Activated naive CD8-positive, alpha-beta T cell (primary cell): ENCODE data around the gene PLCH2.

Experiments
- H3K27ac Mint-ChIP-seq: one replicate; pipeline ENCODE4 v1.8.0; 2021; ENCODE audit warnings: mixed read lengths
- H3K27me3 Mint-ChIP-seq: one replicate; pipeline ENCODE4 v1.8.0; 2021; ENCODE audit warnings: mixed read lengths
- H3K36me3 Mint-ChIP-seq: one replicate; pipeline ENCODE4 v1.8.0; 2021; ENCODE audit warnings: mixed read lengths
- H3K4me1 Mint-ChIP-seq: one replicate; pipeline ENCODE4 v1.8.0; 2021; ENCODE audit warnings: low read depth, mixed read lengths
- H3K4me3 Mint-ChIP-seq: one replicate; pipeline ENCODE4 v1.8.0; 2021; ENCODE audit warnings: mild to moderate bottlenecking, mixed read lengths
- H3K9me3 Mint-ChIP-seq: one replicate; pipeline ENCODE4 v1.8.0; 2021; ENCODE audit warnings: low read depth, mixed read lengths

The PLCH2 gene, protein sequence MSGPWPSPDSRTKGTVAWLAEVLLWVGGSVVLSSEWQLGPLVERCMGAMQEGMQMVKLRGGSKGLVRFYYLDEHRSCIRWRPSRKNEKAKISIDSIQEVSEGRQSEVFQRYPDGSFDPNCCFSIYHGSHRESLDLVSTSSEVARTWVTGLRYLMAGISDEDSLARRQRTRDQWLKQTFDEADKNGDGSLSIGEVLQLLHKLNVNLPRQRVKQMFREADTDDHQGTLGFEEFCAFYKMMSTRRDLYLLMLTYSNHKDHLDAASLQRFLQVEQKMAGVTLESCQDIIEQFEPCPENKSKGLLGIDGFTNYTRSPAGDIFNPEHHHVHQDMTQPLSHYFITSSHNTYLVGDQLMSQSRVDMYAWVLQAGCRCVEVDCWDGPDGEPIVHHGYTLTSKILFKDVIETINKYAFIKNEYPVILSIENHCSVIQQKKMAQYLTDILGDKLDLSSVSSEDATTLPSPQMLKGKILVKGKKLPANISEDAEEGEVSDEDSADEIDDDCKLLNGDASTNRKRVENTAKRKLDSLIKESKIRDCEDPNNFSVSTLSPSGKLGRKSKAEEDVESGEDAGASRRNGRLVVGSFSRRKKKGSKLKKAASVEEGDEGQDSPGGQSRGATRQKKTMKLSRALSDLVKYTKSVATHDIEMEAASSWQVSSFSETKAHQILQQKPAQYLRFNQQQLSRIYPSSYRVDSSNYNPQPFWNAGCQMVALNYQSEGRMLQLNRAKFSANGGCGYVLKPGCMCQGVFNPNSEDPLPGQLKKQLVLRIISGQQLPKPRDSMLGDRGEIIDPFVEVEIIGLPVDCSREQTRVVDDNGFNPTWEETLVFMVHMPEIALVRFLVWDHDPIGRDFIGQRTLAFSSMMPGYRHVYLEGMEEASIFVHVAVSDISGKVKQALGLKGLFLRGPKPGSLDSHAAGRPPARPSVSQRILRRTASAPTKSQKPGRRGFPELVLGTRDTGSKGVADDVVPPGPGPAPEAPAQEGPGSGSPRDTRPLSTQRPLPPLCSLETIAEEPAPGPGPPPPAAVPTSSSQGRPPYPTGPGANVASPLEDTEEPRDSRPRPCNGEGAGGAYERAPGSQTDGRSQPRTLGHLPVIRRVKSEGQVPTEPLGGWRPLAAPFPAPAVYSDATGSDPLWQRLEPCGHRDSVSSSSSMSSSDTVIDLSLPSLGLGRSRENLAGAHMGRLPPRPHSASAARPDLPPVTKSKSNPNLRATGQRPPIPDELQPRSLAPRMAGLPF (N-terminal part only)

DNA sequence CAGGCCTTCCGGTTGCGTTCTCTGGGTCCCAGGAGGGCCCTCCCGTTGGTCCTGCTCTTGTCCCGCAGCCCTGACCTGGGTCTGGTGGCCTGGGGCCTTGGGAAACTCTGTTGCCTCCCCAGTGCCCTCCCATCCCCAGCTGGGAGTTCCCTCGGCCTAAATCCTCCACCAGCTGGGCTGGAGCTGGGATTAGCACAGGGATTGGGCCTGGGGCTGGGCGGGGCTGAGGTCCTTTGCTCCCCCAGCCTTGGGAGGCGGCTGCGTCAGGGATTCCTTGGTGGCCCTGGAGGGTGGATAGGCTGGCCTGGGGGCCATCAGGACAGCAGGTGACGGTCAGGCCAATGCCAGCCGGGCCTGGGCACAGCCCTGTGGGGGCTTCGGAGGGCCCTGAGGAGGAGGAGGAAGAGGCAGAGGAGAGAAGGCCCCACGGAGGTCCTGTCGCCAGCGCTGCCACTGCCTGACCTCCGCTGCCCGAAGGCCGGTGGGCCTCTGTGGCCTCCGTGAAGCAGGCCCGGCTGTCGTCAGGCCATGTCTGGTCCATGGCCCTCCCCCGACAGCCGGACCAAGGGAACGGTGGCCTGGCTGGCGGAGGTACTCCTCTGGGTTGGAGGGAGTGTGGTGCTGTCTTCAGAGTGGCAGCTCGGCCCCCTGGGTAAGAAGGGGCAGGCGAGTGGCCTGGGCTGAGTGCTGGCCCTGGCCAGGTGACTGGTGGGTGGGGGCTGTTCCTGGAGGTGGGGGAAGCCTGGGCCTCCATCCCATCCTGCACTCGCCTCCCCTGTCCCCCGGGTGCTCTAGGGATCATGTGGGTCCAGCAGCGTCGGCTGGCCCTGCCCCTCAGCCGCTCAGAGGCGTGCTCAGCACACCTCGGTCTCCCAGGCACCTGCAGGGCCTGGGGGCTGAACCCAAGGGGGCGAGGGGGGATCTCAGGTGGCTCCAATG lies at the start of gene PLCH2:
Gene PLCH2, plus strand, starts transcription at position 229 of the 939 bp plus-strand sequence. Its CDS starts 300 bp downstream, at position 529.
- no peak within 1 kb of the TSS for H3K27ac Mint-ChIP-seq
- no peaks in the 10 kb centered on the region for H3K27me3 Mint-ChIP-seq
- no peak within 1 kb of the TSS for H3K4me3 Mint-ChIP-seq
- H3K36me3 Mint-ChIP-seq: no peaks in the 10 kb centered on the region
- H3K9me3 Mint-ChIP-seq: no peaks in the 10 kb centered on the region
- H3K4me1 Mint-ChIP-seq: no peaks in the 10 kb centered on the region

DNA sequence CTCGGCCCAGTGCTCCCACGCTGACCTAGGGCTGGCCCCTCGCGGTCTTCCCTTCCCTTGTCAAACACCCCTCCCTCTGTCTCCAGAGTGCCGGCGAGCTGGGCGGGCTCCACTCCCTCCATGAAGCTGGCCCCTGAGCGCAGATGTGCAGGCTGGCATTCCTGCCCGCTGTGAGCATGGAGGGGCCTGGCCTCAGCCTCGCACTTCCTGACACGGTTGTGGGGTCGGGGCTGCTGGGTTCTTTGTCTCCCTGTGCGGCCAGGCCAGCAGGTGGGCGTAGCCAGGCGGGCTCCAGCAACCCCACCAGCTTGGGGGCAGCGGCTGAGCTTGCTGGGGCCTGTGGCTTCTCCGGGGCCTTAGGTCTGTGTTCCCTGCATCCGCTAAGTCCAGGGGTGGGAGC lies 49.5 kb upstream of the PLCH2 start:
- Mint-ChIP-seq H3K27me3 (no peaks in the 10 kb centered on the region), H3K4me3 (no peak overlapping the region), H3K4me1 (no peaks in the 10 kb centered on the region), H3K36me3 (peaks cover 2% of the 10 kb centered on the region), H3K9me3 (no peaks in the 10 kb centered on the region), H3K27ac (no peak overlapping the region)

DNA sequence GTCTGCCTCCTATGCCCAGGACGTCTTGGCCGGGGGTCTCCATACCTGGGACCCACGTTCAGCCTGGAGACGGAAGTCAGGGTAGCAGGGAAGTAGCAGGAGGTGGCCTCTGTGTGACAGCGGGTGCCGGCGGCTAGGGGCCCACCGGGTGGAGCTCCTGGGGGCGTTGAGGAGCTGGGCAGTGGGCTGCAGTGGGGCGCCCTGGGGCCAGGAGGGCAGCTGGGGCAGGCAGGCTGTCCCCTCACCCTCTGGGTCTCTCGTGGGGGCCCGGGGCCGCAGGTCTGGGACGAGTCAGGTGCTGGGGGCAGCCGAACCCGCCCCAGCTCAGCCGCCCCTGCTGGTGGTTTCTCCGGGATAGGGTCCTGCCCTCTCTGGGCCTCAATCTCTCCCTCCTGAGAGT lies 49.0 kb upstream of the PLCH2 start:
- Mint-ChIP-seq H3K27ac (no peak overlapping the region), H3K9me3 (no peaks in the 10 kb centered on the region), H3K27me3 (no peaks in the 10 kb centered on the region), H3K4me3 (no peak overlapping the region), H3K36me3 (peaks cover 2% of the 10 kb centered on the region), H3K4me1 (no peaks in the 10 kb centered on the region)

DNA sequence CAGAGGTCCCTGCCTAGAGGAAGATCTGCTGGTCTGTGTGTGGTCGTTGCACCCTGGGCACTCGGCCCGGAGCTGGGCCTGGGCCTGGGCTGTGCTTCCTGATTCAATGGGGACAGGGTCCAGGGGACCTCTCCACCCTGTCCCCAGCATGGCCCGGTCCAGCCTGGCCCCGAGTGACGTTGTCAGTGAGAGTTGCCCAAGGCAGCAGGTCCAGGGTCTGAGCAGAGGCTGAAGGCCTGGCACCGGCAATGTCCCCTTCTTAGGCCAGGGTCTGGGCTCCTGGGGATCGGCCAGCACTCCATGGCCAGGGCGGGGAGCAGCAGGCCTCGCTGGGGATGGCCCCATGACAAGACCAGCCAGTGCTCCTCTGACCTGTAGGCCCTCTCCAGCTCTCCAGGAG lies 48.1 kb upstream of the PLCH2 start:
- Mint-ChIP-seq H3K4me3 (no peak overlapping the region), H3K27ac (no peak overlapping the region), H3K27me3 (no peaks in the 10 kb centered on the region), H3K9me3 (no peaks in the 10 kb centered on the region), H3K4me1 (no peaks in the 10 kb centered on the region), H3K36me3 (no peaks in the 10 kb centered on the region)

DNA sequence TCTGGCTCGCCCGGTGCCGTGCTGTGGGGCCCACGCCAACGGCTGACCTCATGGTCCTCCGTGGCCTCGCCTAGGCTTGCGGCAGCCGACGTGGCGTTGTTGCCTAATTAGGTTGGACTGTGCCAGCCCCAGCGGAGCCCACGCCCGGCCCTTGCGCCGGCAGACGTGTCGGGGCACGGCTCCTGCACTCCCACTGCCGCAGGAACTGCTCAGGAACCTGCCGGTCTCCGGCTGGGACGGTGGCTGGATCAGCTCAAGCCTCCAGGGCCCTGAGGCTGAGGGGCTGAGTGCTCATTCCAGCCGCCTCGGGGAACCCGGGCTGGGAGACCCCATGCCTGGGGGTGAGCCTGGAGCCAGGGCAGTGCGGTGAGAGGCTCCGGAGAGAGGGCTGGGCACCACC lies 47.6 kb upstream of the PLCH2 start:
- H3K4me1 Mint-ChIP-seq: no peaks in the 10 kb centered on the region
- no peak overlapping the region for H3K27ac Mint-ChIP-seq
- no peaks in the 10 kb centered on the region for H3K9me3 Mint-ChIP-seq
- no peaks in the 10 kb centered on the region for H3K36me3 Mint-ChIP-seq
- H3K27me3 Mint-ChIP-seq: no peaks in the 10 kb centered on the region
- H3K4me3 Mint-ChIP-seq: no peak overlapping the region

DNA sequence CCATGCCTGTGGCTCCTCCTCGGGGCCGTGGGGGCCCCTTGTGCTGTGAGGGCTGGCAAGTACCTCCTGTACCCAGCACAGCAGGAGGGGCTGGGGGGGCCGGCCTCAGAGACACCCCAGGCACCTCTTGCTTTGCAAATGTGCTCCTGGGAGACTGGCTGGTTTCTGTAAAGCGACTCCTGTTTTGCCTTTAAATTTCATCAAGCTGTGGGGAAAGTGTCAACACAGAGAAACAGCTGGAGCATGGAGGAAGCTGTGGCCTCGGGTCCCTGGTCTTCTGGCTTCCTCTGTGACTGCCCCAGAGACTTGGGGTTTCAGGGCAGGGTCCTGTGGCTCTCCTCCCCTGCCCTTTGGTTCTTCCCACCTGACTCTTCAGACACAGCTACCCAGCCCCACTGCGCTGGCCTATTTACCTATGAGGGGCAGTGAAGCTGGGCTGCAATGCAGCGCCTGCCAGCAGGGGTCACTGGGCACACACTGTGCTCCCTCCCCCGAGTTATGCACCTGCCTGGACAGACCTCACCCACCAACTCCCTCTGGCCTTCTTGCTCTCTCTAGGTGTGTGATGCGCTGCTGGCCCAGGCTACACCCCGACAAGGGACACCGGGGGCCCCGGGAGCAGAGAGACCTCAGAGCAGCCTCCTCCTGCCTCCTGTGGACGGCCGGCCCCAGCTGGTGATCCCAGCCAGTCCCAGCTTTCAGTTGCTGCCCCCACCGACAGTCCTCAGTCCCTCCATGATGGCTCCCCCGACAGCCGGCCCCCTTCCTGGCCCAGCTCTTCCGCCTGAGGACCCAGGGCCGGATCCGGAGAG lies 46.1 kb upstream of the PLCH2 start:
- Mint-ChIP-seq H3K9me3 (no peaks in the 10 kb centered on the region), H3K4me3 (no peak overlapping the region), H3K4me1 (no peaks in the 10 kb centered on the region), H3K27me3 (no peaks in the 10 kb centered on the region), H3K27ac (no peak overlapping the region), H3K36me3 (no peaks in the 10 kb centered on the region)

DNA sequence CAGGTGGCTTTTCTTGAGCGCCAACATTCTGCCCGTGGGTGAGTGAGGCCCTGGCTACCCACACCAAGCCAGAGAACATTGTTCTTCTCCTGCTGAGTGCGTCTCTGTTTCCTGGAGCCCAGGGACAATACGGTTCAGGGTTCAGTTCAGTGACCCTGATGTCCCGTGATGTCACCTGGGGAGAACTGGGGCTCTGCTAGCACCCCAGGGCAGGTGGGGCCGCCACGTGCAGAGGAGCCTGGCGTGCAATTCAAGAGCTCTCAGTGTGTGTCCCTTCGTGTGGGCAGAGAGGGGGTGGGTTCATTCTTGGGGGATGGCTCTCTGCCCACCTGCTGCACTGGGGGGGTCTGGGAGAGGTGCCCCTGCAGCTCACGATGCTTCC lies 45.5 kb upstream of the PLCH2 start:
- H3K9me3 Mint-ChIP-seq: no peaks in the 10 kb centered on the region
- no peaks in the 10 kb centered on the region for H3K27me3 Mint-ChIP-seq
- H3K4me3 Mint-ChIP-seq: no peak overlapping the region

DNA sequence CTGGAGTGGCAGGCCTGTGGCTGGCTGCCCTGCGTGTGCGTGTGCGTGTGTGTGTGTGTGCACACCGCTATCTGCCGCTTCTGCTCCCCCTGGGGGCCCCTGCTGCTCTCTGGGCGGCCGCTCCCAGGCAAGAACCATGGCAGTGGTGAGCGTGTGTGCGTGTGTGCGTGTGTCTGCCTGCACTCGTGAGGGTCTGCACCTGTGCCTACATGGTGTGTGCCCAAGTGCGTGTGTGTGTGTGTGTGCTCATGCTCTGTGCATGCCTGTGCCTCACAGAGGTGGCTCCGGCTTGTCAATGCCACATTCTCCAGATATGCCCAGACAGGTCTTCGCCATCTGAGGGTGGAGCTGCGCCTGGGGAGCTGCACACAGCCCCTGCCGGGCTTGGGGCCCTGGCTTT lies 45.0 kb upstream of the PLCH2 start:
- H3K27ac Mint-ChIP-seq: no peak overlapping the region
- H3K27me3 Mint-ChIP-seq: no peaks in the 10 kb centered on the region
- no peak overlapping the region for H3K4me3 Mint-ChIP-seq

More for the DNA sequence above, 45.5 kb upstream of the PLCH2 start:
- Mint-ChIP-seq H3K36me3 (no peaks in the 10 kb centered on the region), H3K27ac (no peak overlapping the region), H3K4me1 (no peaks in the 10 kb centered on the region)

DNA sequence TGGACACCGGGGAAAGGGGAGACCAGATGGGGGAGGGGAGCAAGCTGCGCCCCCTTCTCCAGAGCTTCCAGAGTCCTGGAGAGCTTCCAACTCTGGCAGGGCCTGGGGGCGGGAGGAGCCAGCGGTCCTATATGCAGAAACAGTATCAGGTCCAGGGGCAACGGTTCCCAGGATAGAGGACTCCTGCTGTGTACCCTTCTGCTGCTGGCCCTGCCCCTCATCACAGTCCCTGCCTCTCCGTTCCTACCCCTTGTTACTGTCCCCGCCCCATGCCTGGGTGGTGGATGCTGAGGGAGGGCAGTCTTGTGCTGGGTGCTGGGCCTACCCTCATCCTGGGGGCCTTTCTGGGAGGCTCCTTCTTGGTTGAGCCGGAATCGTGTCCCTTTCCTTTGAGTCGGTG lies 44.6 kb upstream of the PLCH2 start:
- H3K27me3 Mint-ChIP-seq: no peaks in the 10 kb centered on the region
- H3K4me3 Mint-ChIP-seq: no peak overlapping the region
- no peaks in the 10 kb centered on the region for H3K36me3 Mint-ChIP-seq
- no peaks in the 10 kb centered on the region for H3K9me3 Mint-ChIP-seq
- no peak overlapping the region for H3K27ac Mint-ChIP-seq
- H3K4me1 Mint-ChIP-seq: no peaks in the 10 kb centered on the region

More for the DNA sequence above, 45.0 kb upstream of the PLCH2 start:
- H3K9me3 Mint-ChIP-seq: no peaks in the 10 kb centered on the region
- no peaks in the 10 kb centered on the region for H3K36me3 Mint-ChIP-seq
- no peaks in the 10 kb centered on the region for H3K4me1 Mint-ChIP-seq

DNA sequence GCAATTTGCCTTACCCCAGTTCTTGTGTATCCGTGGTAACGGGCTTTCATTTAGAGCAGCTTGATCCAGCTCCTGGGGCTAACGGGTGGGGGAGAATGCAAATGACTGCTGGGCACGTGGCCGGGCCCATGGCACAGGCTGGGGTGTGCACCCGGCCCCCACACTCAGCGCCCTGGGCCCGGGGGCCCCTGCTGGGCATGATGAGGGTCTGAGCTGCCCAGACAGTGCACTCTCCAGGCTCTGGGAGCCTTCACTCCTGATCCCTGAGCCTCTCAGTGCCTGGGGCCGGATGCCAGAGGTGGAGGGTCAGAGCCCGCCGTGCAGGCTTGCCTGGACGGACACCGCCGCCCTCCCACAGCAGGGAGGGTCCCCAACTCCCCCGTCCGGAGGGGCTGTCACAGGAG lies 43.6 kb upstream of the PLCH2 start:
- Mint-ChIP-seq H3K9me3 (no peaks in the 10 kb centered on the region), H3K4me3 (no peak overlapping the region), H3K27me3 (no peaks in the 10 kb centered on the region), H3K27ac (no peak overlapping the region), H3K4me1 (no peaks in the 10 kb centered on the region), H3K36me3 (no peaks in the 10 kb centered on the region)

DNA sequence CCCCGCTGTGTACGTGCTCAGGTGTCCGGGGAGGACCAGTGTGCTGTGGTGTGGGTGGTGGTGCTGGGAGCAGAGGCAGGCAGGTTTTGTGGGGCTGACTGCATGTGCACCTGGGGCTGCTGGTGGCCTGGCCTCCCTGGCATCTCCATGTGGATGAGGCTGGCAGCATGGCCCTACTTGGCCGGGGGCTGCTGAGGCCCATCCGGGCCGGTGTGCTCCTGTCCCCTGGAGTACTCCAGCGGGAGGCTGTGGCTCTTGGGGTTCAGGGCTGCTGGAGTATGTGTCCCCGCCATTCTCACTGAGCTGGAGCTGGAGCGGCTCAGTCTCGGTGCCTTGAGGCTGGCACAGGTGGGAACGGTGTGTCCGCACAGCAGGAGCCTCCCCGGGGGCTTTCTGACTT lies 42.9 kb upstream of the PLCH2 start:
- H3K36me3 Mint-ChIP-seq: no peaks in the 10 kb centered on the region
- no peak overlapping the region for H3K4me3 Mint-ChIP-seq
- H3K4me1 Mint-ChIP-seq: no peaks in the 10 kb centered on the region
- no peak overlapping the region for H3K27ac Mint-ChIP-seq
- H3K27me3 Mint-ChIP-seq: no peaks in the 10 kb centered on the region
- H3K9me3 Mint-ChIP-seq: no peaks in the 10 kb centered on the region

DNA sequence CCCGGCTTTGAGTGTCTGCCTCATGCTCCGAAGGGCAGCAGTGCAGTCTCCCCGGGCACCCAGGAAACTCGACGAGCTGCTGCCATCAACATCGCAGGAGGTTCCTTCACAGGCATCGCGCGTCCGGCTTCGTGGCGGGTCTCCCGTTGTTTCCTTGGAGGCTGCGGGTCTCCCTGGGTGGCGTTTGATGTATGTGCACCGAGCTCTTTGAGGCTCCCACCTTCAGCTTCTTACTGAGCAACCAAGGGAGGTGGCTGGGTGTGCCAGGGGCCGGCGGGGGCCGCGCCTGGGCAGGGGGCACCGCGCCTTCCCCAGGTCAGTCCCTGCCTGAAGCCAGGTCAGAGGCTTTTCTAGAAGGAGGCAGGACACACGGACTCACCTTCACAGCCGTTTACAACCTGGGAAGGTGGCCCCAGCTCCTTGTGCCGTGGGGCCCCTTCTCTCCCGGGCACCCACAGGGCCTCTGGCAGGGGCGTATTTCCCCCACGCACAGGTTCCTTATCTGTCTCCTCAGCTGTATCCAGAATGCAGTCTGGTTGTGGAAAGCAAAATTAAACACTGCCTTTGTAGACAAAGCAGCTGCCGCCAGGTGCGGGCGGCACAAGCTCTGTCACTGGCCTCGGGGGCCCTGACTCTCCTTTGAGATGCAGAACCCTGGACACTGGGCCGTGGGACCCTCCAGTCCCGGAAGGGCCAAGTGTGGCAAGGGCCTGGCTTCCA lies 42.0 kb upstream of the PLCH2 start:
- Mint-ChIP-seq H3K36me3 (no peaks in the 10 kb centered on the region), H3K9me3 (no peaks in the 10 kb centered on the region), H3K4me1 (no peaks in the 10 kb centered on the region), H3K4me3 (no peak overlapping the region), H3K27me3 (no peaks in the 10 kb centered on the region), H3K27ac (no peak overlapping the region)

DNA sequence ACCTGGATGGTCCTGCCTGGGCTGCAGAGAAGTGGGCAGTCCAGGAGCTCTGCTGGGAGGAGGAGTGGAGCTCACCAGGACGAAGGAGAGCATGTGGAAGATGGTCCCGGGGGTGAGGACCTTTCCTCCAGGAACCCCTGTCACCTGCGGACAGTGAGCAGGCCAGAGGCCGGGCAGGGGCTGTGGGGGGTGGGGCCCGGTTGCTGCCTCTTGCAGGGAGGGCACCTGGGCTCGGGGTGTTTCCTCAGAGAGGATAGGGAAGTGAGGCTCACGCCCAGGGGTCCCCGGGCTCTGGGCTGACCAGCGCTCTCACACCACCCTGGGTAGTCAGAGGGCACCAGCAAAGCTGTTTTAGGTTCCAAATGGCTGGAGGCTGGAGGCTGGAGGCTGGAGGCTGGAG lies 41.0 kb upstream of the PLCH2 start:
- Mint-ChIP-seq H3K4me1 (no peaks in the 10 kb centered on the region), H3K9me3 (no peaks in the 10 kb centered on the region), H3K4me3 (no peak overlapping the region), H3K27me3 (no peaks in the 10 kb centered on the region), H3K36me3 (no peaks in the 10 kb centered on the region), H3K27ac (no peak overlapping the region)
